CD4-positive, alpha-beta T cell treated with Interferon alpha-2 for 1 hour (primary cell): ENCODE measurements around the gene ALS2.
"Not testable (repeated sequence)": the region's sequence is repeated elsewhere in the genome, so short reads cannot be mapped to it uniquely, and the experiment has no call there.

Experiments used
- DNase-seq, 2 donors: peaks; one replicate each; pipeline ENCODE4 v3.0.0-alpha.2; 2020 to 2022

Gene ALS2

DNA sequence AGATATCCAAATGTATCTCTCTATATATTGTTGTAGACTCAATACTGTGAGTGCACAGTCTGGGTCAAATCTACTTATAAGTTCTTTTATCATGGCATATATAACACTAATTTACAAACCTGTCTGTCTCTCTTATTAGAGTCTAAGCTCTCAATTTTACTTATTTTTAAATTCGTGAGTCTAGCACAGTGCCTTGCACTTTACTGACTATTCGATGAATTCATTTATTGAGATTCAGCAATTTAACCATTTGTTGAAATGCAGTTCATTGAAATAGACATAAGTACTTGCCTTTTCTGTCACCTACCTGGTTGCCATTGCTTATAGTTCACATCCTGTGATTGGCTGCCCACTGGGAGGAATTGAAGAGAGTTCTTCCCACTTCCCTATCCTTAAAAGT is 10.3 kb upstream of the ALS2 start:
- no peak for DNase-seq

DNA sequence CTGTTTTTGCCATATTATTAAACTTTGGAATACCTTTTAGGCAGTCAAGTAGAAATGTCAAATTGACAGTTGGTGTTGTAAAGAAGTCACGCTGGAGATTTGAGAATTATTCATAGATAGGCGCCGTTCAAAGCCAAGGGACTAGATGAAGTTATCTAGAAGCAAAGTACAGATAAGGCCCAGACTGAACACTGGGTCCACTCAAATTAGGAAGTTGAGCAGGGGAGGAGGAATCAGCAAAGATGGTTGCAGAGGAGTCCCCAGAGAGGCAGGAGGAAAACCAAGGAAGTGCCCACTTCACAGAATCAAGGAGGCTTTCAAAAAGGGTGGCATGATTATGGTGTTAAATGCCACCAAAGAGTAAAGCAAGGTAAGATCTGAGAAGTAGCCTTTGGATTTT is 9.6 kb upstream of the ALS2 start:
- DNase-seq, result no peak

DNA sequence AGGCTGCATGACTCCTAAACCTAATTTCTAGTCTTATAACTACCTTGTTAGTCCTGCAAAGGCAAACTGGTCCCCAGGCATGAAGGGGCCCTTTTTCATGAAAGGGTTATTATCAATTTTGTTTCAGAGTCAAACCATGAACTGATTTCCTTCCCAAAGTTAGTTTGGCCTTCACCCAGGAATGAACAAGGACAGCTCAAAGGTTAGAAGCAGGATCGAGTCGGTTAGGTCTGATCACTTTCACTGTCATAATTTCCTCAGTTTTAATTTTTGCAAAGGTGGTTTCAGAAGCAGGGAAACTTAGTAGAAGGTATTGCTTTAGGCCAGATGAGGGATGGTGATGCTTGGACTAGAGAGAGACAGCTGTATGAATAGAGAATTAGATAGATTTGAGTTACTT is 8.7 kb upstream of the ALS2 start:
- no peak for DNase-seq

DNA sequence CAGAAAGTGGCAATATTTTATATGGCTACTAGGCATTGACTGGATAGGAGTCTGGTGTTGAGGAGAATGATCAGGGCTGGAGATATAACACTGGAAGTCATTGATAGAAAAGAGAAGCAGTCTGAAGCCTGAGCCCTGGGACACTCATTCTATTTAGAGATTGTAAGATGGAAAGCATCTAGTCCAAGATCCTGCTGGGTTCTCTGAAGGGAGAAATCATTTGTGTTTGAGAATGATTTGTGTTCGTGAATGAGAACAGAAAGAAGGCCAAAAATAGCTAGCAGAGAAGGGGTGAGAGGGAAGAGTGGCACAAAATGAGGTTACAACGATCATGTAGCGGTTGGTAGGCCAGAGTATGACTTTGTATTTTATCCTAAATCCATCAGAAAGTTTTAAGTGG is 7.6 kb upstream of the ALS2 start:
- no peak for DNase-seq

DNA sequence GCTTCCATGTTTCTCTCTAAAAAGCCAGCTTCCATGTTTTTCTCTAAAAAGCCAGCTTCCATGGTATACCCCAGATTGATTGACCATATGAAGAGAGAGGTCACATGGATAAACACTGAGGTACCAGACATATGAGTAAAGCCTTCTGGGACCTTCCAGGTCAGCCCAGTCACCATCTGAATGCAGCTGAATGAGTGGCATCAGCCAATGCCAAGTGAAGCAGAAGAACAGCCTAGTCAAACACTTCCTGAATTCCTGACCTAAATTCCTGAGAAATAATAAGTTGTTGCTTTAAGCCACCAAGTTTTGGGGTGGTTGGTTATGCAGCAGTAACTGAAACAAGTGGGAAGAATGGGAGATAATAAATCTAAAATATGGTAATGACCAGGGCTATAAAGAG is 5.7 kb upstream of the ALS2 start:
- DNase-seq, result no peak

DNA sequence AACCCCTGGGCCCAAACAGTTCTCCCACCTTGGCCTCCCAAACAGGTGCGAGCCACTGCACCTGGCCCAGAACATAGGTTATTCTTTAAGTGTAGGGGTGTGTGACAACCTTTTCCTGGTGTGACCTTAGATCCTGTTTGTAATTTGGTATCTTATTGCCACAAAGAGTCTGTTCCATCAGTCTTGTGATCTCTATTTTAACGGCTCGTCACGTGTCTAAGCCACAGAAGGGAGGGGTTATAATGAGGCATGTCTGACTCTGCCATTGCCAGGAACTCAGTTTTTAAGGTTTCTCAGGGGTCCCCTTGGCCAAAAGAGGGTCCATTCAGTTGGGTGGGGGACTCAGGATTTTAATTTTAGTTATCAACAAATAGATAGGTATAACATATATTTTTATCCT is 4.4 kb upstream of the ALS2 start:
- DNase-seq, result no peak

DNA sequence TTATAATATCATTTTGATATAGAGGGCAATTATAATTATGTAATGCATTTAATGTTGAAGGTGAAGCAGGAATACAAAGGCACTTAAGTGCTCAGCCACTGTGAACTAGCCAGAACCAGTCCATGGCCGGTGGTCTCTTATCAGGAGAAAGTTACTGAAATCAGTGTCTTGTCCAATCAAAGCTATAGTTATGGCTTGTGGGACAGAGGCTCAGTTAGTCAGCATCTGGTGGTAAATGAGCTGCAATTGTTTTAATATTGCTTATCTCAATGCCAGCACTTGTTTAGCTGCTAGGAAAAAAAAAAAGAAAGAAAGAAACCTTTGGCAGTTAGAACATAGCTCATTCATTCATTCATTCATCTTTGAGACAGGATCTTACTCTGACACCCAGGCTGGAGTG is 3.8 kb upstream of the ALS2 start:
- DNase-seq, result no peak

DNA sequence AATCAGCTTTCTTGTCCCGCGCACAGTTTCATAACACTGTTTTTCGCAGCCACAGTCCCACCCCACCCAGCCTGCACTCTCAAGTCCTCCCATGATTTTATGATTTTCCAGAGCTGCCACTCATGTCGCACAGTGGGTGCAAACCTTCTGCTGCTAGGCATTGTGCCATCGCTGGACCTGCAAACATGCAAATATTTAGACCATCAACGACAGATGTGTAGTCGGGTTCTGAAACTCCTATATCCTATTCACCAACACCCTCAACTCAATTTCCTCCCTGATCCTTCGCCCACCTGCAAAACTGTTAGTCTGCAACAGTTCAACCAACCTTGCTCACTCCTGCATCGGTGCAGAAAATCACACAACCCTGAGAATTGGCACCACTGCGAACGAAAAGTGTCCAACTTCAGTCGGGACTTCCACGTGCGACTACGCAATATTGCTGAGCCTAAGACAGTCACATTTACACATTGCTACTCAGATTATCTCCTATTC is 871 bp upstream of the ALS2 start:
- DNase-seq, result peak in 1 of 2 donors; percentile 13

DNA sequence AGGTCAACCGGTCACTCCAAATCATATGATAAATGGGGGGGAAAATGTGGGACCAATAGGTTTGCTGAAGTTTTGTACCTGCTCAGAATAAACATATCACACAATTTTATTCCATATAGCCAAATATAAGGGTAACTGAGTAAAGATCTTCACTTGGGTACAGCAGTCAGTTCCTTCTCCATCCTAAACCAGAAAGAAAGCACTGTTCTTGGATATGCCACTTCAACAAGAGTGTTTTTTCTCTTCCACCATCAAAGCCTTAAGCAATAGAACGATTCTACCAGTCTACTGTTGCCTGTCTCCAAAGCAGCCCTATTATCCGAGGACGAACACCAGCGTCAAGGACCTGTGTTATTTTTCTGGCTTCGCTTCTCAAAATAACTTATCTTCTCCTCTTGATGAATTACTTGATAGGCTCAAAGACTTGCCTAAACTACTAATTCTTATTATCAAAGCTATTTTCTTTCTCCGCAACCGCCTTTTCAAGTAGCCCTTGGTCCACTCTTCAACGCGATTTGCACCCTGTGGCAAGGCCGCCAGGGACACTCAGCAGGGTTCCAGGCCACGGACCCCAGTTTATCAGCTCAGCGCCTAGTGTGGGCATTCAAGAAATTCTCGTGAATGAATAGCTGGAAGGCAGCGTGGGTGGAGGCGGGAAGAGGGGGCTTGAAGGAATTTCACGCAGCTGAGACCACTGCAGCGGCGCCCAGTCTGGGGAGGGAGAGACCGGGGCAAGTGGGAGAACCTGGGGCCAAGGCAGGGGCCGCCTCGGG is 646 bp downstream of the ALS2 start:
- no peak for DNase-seq

DNA sequence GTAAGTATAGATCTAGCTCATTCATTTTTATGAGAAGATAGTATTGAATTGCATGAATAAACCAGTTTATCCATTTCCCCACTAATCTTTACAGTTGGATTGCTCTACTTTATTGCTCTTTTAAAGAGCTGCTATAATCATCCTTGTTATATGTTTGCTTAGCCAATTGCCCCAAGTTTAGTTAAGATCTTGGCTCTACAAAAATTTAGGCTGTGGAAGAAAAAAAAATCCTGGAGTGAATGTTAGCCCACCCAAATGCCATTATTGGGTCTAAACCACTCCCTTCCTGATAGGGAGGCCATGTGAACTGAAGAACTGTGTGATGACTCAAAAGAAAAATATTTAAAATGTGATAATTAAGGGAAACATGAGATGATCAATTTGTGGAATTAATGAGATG is 2.9 kb downstream of the ALS2 start:
- DNase-seq, result no peak

DNA sequence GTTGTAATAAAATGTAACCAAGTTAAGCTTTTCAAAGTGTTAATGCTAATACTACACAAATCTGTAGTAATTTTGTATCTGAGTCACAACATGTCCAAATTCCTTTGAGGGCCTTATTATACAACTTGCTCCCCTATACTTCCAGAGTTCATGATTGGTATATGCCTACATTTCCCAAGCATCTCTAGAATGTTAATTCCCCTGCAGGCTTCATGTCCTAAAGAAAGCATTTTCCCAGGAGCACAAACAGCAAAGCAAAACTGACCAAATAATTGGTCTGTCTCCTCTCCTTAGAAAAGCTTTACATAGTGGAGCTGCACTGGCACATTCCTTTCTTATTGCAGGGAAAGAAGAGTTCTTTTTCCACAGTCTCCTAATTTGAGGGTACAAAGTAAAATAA is 3.7 kb downstream of the ALS2 start:
- no peak for DNase-seq

DNA sequence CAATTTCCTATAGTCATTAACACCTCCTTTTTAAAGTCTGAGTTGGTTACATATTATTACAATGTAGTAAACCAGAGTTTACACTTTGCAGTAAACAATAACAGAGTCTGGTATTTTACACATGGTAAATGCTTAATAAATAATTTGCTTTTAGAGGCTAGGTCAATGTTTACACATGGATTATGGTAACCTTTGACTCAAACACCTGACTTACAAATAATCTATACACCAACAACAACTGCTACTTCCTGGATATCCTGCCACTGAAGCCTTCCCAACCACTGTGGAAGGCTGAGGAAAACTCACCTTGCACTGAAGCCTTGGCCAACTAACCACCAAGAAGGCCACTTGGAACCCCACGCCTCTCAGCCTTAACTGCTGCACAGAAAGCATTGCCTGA is 5.4 kb downstream of the ALS2 start:
- no peak for DNase-seq

DNA sequence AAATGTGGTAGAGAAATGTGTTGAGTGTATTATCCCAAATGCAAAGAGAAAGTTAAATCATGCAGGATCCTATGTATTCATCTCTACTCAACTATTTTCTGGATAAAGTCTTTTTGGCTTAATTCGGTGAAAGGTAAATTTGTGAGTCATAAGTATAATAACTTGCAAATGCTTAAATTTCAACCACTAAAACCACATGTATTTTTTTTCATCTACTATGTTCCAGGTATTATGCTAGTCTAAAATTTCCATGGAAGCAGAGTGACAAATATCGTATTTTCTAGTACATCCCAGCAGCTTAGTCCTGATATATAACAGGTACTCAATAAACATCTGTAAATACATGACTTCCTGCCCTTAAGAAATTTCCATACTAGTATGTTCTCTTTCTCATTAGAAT is 6.2 kb downstream of the ALS2 start:
- no peak for DNase-seq

DNA sequence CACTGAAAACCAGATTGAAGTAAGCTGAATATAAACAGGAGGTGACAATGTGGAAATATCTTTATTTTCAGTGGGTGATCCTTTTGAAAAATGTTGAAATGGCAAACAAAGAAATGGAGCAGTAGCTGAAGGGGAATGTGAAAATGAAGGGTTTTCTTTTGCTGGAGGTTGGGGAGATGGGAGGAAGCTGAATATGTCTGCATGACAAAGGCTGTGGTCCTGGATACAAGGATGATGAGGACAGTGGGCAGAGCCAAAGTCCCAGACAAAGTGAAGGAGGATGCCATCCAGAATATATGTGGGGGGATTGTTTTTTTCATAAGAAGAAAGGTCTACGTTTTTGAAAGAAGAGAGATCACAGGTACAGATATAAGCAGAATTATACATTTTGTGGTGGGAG is 6.7 kb downstream of the ALS2 start:
- no peak for DNase-seq

DNA sequence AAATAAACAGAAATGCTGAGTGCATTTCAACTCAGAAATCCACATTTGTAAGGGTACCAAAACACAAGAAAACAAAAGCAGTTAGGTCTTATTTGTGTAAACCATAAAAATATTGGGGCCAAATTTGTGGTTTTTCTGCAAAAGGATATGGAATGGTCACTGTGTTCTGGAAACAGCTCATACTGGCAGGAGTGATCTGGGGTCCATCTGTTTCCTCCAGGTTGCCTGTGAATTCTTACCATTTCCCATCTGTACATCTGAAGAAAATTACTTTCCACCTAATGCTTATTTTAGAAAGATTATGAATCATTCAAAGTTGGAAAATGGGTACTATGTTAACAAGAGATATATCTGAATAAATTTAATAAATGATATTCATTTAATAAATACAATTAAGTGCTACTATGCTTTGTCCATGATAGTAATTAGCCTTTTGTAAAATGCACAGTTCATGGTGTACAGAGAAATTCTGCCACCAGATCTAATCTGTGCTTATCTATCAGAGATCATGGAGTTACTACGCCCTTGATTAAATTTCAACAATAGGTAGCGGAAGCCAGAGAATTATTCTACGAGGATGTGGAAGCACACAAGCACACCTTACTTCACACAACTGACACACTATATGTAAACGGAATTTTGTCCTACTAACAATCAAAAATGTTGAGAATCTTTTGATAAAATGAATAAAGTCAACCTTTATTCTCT is 10.9 kb downstream of the ALS2 start:
- no peak for DNase-seq

DNA sequence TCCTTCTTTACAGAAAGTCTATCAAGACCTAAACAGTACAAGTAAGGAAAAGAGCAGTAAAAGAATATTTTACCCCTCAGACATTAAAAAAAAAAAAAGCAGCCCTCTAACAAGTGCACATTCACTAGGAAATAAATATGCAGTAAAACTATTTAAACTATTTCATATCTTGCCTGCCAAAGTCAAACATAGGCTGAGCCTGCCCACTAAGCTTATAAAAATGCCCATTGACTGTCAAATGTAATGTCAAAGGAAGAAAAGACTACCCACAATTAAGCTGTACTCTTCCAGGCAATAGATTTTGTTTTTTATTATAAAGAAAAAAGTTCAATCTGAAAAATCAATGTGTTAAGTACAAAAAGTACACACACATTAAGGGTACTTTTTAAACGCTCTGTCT is 11.8 kb downstream of the ALS2 start:
- no peak for DNase-seq

DNA sequence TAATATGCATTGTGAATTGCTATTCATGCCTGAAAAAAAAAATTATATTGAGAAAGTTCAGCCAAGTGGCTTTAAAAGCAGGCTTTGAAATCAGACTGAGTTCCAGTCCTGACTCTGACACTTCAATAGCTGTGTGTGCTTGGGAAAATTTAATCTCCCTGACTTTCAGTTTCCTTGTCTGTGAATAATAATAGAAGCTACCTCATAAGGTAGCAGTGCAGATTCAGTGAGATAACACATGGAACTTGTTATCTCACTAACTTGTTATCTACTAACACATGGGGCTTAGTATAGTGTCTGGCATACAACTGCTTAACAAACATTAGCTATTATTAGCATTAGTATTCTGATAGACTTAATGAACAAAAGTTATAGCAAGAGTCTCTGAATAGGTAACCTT is 14.9 kb downstream of the ALS2 start:
- DNase-seq, result no peak

DNA sequence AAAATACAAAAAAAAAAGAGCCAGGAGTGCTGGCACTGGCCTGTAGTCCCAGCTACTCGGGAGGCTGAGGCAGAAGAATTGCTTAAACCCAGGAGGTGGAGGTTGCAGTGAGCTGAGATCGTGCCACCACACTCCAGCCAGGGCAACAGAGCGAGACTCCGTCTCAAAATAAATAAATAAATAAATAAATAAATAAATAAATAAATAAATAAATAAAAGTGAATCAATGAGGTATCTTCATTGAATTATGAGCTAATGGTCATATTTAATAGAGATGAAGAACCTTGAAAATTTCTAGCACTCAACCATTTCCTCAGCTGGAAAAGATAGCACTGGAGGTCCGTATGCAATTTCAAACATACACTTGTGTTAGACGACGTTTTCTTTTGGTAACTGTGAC is 16.3 kb downstream of the ALS2 start:
- not testable (repeated sequence) for DNase-seq

DNA sequence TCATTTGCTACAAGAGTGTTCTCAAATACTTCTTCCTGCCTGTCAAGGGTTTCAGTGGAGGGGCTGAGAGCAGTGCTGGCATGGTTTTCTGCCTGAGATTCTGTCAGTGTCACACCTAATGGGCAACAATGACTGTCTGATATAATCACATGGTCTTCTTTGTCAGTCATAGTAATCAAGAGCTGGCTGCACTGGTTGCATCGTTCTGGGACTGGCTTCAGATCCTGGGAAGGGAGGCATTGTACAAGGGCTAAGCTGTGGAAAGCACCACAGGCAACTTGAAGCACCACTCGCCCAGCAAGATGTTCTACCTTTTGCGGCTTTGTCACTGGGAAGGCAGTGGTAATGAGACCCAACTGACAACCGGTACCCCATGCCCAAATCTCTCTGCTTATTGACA is 19.6 kb downstream of the ALS2 start:
- DNase-seq, result no peak

DNA sequence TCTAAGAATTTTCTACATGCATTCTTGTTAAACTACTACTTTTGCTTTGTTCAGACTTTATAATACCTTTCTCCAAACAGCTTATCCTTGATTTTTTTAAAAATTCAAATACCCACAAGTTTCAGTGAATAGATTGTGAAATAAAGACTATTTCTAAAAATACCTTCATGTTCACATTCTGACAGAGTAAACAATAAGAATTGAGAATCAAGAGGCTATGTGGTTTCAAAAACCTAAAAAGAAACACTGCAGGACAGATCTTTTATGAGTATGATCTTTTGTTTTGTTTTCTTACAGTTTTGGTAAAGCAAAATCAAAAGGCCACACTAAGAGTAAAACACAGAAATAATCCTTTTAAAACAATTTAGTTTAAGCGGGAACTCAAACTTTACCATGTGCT is 21.2 kb downstream of the ALS2 start:
- DNase-seq, result no peak

DNA sequence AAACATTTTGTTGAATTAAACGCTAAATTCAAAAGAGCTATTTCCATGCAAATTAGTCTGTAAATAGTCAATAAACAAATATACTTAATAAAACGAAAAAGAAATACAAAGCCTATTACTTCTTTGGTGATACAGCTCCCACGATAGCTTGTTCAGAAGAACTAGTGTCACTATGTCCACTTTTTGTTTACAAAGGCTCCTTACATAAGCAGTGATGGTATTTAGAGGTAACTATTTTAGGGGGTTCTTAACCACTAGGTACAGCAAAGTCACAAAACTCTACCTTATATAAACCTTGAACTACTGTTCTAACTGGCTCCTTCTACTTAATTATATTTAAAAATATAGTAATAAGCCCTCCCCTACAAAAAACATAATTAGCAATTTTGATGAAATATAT is 21.9 kb downstream of the ALS2 start:
- no peak for DNase-seq

DNA sequence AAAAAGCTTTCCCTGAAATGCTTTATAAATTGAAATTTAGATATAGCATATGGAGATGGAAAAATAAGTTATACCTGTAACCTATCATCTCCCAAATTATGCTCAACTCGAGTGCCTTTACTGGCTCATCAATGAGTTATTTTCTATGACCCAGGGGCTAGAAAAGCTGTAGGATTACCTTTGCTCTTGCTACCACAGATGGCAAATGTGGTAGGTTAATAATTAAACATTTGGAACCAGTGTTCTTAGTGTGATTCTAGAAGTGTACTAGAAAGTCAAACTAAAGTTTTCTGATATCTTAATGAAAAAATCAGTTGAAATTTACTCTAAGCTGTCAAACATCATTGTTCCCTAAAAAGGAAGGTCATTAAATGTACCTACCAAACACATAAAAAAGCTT is 22.5 kb downstream of the ALS2 start:
- DNase-seq, result no peak

DNA sequence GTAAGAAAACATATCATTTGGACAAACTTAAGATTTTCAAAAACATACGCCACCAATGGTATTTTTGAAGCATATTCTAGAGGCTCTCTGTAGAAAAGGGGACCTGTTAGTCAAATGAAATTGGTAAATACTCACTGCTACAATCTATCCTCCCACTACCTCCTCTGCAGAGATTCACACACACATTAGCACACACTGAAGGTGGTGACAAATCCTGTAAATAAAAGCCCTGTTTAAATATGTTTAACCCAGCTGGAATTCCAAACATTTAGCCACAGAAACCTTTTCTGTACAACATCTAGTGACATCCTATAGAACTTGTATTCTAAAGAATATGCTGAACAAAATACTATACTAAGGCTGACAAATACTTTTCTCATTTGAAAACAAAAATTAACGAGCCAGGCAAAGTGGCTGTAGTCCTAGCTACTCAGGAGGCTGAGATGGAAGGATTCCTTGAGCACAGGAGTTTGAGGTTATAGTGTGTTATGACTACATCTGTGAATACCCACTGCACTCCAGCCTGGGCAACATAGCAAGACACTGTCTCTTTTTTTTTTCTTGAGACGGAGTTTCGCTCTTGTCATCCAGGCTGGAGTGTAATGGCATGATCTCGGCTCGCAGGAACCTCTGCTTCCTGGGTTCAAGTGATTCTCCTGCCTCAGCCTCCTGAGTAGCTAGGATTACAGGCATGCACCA is 25.9 kb downstream of the ALS2 start:
- no peak for DNase-seq

DNA sequence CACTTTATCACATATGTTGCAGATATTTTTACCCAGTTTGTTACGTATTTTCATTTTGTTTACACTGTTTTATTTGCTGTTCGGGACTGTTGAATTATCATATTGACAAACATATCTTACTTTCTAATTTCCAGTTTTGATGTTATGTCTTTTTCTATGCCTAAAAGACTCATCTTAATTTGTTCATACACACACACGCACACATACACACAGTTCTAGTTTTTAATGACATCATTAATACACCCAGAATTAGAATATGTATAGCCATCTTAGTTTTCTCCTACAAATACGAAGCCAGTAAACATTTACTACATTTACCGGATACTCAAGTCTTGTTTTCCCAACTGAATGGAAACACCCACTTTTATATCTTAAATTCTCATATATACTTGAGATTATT is 29.2 kb downstream of the ALS2 start:
- DNase-seq, result no peak
